Measurements from ENCODE around the gene POMT2.
"Not testable (repeated sequence)": the region's sequence is repeated elsewhere in the genome, so short reads cannot be mapped to it uniquely, and the experiment has no call there.

The POMT2 gene

GRCh38 chr14:77296906-77297305 lies 23.8 kb downstream of the POMT2 start:
- no peak for DNase-seq (ENCODE audit: low read depth)

GRCh38 chr14:77296155-77296554 lies 24.5 kb downstream of the POMT2 start:
- DNase-seq (ENCODE audit: low read depth) = no peak

GRCh38 chr14:77290705-77291104 lies 30.0 kb downstream of the POMT2 start:
- no peak for DNase-seq (ENCODE audit: low read depth)

DNA sequence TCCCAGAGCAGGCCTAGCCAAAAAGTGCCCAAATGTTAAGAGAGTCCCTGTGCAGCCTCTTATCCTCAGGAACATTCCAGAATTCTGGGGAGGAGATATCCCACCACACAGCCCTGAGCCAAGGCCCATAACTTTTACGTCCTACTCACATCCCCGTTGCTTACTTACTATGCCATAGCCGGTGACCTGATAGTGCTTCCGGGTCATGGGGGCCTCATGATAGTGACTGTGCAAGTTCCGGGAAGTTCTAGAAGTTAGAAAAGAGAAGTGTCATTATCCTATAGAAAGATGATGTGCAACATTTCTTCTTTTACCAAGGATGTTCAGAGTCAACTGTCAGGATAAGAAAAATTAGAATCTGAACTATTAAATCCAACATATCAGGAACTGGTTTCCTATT lies 34.1 kb downstream of the POMT2 start:
- no peak for DNase-seq (ENCODE audit: low read depth)

- no peak for DNase-seq (ENCODE audit: low read depth)
Measured at GRCh38 chr14:77284466-77284865, 36.2 kb downstream of the POMT2 start.

- DNase-seq (ENCODE audit: low read depth) = no peak
Measured at GRCh38 chr14:77284066-77284465, 36.6 kb downstream of the POMT2 start.

DNA sequence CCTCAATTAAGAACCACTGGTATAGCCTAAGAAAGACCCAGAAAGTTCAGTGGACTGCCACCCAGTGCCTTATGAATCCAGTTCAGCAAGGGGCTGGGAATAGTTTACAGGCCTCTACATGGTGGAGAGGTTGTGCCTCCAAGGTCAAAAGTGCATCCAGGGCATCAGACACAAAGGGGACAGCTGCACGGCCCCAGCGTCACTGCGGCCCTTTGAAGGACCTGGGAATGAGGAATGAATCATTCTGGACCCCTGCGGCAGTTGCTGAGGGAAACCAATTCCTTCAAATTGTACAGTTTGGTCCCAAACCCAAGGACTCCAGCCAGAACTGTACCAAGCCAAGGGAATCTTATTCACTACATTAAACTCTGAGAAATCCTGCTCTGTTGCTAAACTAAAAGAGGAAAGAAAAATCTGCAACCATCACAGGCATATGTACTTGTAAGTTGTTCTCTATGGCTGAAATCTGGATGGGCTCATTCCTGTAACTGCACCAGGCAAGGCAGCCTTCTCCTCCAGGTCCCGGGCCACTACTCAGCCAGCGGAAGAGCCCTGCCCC lies 38.8 kb downstream of the POMT2 start:
- DNase-seq (ENCODE audit: low read depth) = no peak

- not testable (repeated sequence) for DNase-seq (ENCODE audit: low read depth)
Measured at GRCh38 chr14:77280921-77281320, 39.8 kb downstream of the POMT2 start.

GRCh38 chr14:77279719-77280118 lies 41.0 kb downstream of the POMT2 start:
- DNase-seq (ENCODE audit: low read depth) = no peak

- no peak for DNase-seq (ENCODE audit: low read depth)
Measured at GRCh38 chr14:77278461-77279230, 42.0 kb downstream of the POMT2 start.

GRCh38 chr14:77276959-77277358 lies 43.7 kb downstream of the POMT2 start:
- DNase-seq (ENCODE audit: low read depth) = no peak

DNA sequence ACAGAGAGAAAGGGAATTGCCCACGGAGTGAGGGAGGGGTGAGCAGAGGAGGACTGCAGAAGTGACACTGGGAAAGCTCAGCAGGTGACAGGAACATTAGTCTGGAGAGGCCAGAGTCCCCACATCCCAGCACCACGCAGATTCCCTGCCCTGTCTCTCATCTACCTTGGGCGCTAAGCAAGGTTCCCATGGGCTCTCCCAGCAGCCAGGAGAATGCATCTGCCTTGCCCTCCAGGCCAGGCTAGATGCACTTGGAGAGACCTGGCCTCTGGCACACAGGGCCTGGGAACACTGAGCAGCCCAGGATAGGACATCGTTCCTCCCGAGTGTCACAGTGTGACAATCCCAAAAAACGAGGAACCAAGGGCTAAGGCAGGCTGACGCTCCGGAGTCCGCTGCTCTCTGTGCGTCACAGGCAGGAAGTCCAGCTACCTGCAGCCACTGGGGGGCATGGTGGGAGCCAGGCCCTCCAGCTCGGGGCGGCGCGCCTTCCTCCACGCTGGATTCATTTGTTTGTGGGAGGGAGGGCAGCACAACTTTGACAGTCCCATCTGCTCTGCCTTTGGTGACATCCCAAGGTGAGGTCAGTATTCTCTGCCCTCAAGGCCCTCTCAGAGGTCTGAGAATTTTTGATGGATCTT lies 44.3 kb downstream of the POMT2 start:
- DNase-seq (ENCODE audit: low read depth) = no peak

DNA sequence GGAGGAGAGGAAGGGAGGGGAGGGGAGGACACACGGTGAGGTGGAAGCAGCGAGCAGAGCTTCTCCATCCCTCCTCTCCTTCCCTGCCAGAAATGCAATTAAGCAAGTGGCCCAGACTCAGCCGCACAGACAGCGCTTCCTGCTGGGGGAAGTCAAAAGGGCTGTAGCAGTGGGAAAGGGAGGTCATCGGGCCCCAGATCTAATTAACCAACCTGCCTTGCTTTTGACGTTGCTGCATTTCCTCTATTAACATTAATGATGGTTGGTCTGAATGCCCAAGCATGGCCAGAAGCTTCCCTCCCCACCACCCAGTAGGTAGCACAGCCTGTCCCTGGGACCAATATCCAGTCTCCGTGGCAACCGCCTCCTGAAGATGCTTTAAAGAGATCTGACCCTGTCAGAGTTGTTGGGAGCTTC lies 45.1 kb downstream of the POMT2 start:
- no peak for DNase-seq (ENCODE audit: low read depth)

DNA sequence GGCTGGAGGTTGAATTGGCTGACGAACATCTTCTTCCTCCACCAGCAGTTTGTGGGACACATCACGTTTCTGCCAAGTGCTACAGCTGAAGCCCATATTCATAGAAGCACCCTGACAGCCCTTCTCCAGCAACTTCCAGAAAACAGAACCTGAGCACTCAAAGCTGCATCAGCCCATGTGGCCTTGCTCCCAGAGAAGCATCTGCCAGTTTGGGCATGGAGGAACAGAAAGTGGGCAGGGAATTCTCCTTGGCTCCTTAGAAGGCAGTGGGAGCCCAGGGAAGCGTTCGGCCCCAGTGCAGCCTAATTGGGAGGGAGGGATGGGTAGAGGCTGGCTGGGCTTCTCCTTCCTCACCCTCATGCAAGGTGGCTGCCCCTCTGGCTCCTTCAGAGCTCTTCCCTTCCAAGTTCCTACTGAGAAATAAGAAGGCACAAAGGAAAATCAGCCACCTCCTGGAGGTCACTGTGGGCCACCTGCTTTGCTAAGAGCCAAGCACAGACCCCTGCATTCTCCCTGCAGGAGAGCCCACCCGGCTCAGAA lies 45.6 kb downstream of the POMT2 start:
- no peak for DNase-seq (ENCODE audit: low read depth)

DNA sequence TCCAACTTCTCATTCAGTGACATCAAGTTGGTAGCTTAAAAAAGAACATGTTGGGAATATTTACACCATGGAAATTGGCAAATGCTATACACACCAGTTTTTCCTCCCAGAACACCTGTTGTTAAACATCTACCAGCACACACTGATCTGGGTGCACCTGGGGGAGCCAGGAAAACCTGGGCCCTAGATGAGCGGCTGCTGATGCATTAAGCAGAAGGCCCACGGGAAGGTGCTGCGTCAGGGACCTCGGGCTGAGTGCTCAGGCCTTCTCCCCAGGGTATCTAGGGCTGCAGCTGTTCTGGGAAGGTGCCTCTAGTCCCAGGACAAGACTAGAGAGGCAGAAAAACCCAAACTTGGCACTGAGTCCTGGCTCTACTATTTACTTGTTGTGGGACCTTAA lies 46.9 kb downstream of the POMT2 start:
- no peak for DNase-seq (ENCODE audit: low read depth)

GRCh38 chr14:77272261-77272660 lies 48.4 kb downstream of the POMT2 start:
- no peak for DNase-seq (ENCODE audit: low read depth)

DNA sequence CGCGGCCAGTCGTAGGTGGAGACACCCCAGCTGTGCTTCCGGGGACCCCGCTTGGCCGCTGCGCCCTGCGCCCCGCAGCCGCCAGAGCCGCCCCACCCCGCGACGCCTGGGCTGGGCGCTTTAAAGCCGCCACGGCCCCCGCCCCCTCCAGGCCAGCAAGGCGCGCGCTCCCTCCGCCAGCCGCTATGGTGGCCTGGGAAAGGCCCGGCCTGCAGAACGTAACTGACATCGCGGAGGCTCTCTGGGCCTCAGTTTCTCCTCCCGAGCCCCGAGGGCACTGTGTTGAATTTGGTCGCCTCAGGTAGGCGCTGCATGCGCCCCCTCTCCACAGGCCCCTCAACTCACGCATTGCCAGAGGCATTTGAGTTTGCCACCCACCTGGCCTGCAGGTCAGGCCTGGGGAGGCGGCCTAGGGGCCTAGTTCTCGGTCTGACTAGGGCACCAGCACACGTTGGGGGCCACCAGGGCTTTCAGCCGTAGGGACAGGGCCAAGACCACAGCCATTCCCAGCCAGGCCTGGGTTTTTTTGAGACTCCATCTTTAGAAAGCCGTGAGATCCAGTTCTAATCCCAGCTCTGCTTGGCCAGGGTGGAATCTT lies 49.5 kb downstream of the POMT2 start, which contains the start of gene NGB:
Gene NGB (minus strand): TSS at position 94 of the 598 bp plus-strand sequence. CDS start 269 bp downstream, outside the sequence.
- DNase-seq (ENCODE audit: low read depth) = no peak

GRCh38 chr14:77270361-77271112 lies 50.1 kb downstream of the POMT2 start:
- no peak for DNase-seq (ENCODE audit: low read depth)

GRCh38 chr14:77268989-77269600 lies 51.6 kb downstream of the POMT2 start:
- no peak for DNase-seq (ENCODE audit: low read depth)

DNA sequence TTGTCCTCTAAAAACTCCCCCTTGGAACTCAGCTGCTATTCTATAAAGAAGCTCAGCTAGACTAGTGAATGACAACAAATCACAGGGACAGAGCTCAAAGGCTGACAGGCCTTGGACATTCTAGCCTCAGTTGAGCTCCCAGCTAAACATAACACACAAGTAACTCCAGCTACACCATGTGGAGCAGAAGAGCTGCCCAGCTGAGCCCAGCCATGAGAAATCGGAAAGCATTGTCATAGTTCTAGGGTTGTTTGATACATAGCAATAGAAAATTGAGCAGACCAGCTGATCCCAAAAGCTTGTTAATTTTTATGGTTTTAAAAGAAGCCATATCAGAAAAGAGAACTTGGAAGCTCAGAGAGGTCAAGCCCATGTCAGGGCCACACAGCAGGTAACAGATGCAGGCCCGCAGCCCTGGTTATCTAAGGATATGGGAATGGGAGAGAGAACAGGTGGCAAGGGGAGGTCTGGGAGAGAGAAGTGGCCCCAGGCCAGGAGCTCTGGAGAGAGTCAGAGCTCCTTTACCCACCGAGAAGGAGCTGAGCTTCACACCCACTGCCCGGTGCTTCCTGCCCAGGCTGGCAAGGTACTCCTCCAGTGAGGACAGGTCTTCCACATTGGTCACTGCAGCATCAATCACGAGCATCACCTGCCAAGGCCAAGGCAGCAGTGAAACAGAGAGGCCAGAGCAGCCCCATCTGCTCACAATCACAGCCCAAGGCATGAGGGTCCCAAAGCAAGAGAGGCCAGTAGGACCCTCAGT lies 52.6 kb downstream of the POMT2 start:
- no peak for DNase-seq (ENCODE audit: low read depth)

DNA sequence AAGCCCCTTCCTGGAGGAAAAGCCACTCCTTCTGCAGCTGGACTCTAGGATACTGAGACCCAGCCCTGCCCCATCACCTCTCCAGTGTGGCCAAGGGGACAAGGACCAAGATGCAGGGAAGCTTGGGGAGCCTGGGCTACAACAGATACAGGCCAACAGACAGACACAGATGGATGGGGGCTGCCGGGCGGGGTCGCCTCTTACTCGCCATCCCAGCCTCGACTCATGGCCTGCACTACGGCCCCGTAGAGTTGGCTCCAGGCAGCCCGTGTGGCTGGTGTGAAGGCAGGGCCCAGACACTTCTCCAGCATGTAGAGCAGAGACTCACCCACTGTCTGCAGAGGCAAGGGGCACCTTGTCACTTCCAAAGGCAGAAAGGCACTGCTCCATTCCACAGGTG lies 54.3 kb downstream of the POMT2 start:
- DNase-seq (ENCODE audit: low read depth) = no peak

All from fibroblast of gingiva (primary cell).